ENCODE results near the gene ADGRG6. TPM values are rescaled to one million over a fixed set of nuclear protein-coding genes. Genes with fewer than 3 reads are reported as not detected.

Gene ADGRG6
- total and polyA plus RNA-seq, 2 donors from 2014 or later: 2.6 to 32.8 TPM

- Histone ChIP-seq H3K9ac (ENCODE audit: low read length in 3 of 3) (no peak overlapping the region), H3K36me3 (ENCODE audit: control insufficient read depth in 2 of 3, insufficient read depth in 3 of 3, low read length in 3 of 3) (no peaks in the 10 kb centered on the region), H3K9me3 (ENCODE audit: control insufficient read depth in 2 of 3, insufficient read depth in 1 of 3, low read length in 3 of 3) (no peaks in the 10 kb centered on the region), H3K4me1 (ENCODE audit: control insufficient read depth in 2 of 3, insufficient read depth in 2 of 3, low read depth in 1 of 3, low read length in 3 of 3) (no peaks in the 10 kb centered on the region), H3K27me3 (ENCODE audit: control insufficient read depth, insufficient read depth, low read length) (no peaks in the 10 kb centered on the region), H3K4me3 (ENCODE audit: low read length in 3 of 3) (no peak overlapping the region), H3K27ac (ENCODE audit: low read depth in 2 of 2, low read length in 2 of 2) (no peak overlapping the region)
- TF ChIP-seq CTCF (IDR thresholded peaks at IDR 0.05; ENCODE audit: borderline replicate concordance, extremely low read depth, insufficient read depth): no peak
- intact Hi-C loops (cut with DNase I): no loop called here
- FAIRE-seq (no peak), DNase-seq (no peak)
Measured at GRCh38 chr6:142409794-142410193, 108.0 kb downstream of the ADGRG6 start.

GRCh38 chr6:142411145-142411544 lies 109.3 kb downstream of the ADGRG6 start:
- no peak overlapping the region for H3K4me3 ChIP-seq (ENCODE audit: low read length in 3 of 3)
- H3K4me1 ChIP-seq (ENCODE audit: control insufficient read depth in 2 of 3, insufficient read depth in 2 of 3, low read depth in 1 of 3, low read length in 3 of 3): no peaks in the 10 kb centered on the region
- TF ChIP-seq CTCF (IDR thresholded peaks at IDR 0.05; ENCODE audit: borderline replicate concordance, extremely low read depth, insufficient read depth): no peak
- no peaks in the 10 kb centered on the region for H3K9me3 ChIP-seq (ENCODE audit: control insufficient read depth in 2 of 3, insufficient read depth in 1 of 3, low read length in 3 of 3)
- no peaks in the 10 kb centered on the region for H3K36me3 ChIP-seq (ENCODE audit: control insufficient read depth in 2 of 3, insufficient read depth in 3 of 3, low read length in 3 of 3)
- FAIRE-seq (no peak), DNase-seq (no peak)
- no peak overlapping the region for H3K9ac ChIP-seq (ENCODE audit: low read length in 3 of 3)
- intact Hi-C loops (cut with DNase I): no loop called here
- H3K27me3 ChIP-seq (ENCODE audit: control insufficient read depth, insufficient read depth, low read length): no peaks in the 10 kb centered on the region
- no peak overlapping the region for H3K27ac ChIP-seq (ENCODE audit: low read depth in 2 of 2, low read length in 2 of 2)

GRCh38 chr6:142412241-142412640 lies 110.4 kb downstream of the ADGRG6 start:
- no peak for FAIRE-seq
- H3K9me3 ChIP-seq (ENCODE audit: control insufficient read depth in 2 of 3, insufficient read depth in 1 of 3, low read length in 3 of 3): no peaks in the 10 kb centered on the region
- no peaks in the 10 kb centered on the region for H3K4me1 ChIP-seq (ENCODE audit: control insufficient read depth in 2 of 3, insufficient read depth in 2 of 3, low read depth in 1 of 3, low read length in 3 of 3)
- no peak overlapping the region for H3K9ac ChIP-seq (ENCODE audit: low read length in 3 of 3)
- no peak overlapping the region for H3K27ac ChIP-seq (ENCODE audit: low read depth in 2 of 2, low read length in 2 of 2)
- no peaks in the 10 kb centered on the region for H3K27me3 ChIP-seq (ENCODE audit: control insufficient read depth, insufficient read depth, low read length)
- no peak for DNase-seq
- H3K4me3 ChIP-seq (ENCODE audit: low read length in 3 of 3): no peak overlapping the region
- no peak for TF ChIP-seq CTCF (IDR thresholded peaks at IDR 0.05; ENCODE audit: borderline replicate concordance, extremely low read depth, insufficient read depth)
- intact Hi-C loops (cut with DNase I): no loop called here
- H3K36me3 ChIP-seq (ENCODE audit: control insufficient read depth in 2 of 3, insufficient read depth in 3 of 3, low read length in 3 of 3): no peaks in the 10 kb centered on the region

GRCh38 chr6:142412658-142413057 lies 110.9 kb downstream of the ADGRG6 start:
- Histone ChIP-seq H3K4me1 (ENCODE audit: control insufficient read depth in 2 of 3, insufficient read depth in 2 of 3, low read depth in 1 of 3, low read length in 3 of 3) (no peaks in the 10 kb centered on the region), H3K9ac (ENCODE audit: low read length in 3 of 3) (no peak overlapping the region), H3K4me3 (ENCODE audit: low read length in 3 of 3) (no peak overlapping the region), H3K27ac (ENCODE audit: low read depth in 2 of 2, low read length in 2 of 2) (no peak overlapping the region), H3K36me3 (ENCODE audit: control insufficient read depth in 2 of 3, insufficient read depth in 3 of 3, low read length in 3 of 3) (no peaks in the 10 kb centered on the region), H3K27me3 (ENCODE audit: control insufficient read depth, insufficient read depth, low read length) (no peaks in the 10 kb centered on the region), H3K9me3 (ENCODE audit: control insufficient read depth in 2 of 3, insufficient read depth in 1 of 3, low read length in 3 of 3) (no peaks in the 10 kb centered on the region)
- intact Hi-C loops (cut with DNase I): no loop called here
- no peak for DNase-seq
- TF ChIP-seq CTCF (IDR thresholded peaks at IDR 0.05; ENCODE audit: borderline replicate concordance, extremely low read depth, insufficient read depth): no peak
- FAIRE-seq: no peak

Data from kidney (tissue), 14 donors.